ENCODE data around the gene NOXO1. TPM values are rescaled to one million over a fixed set of nuclear protein-coding genes. Genes with fewer than 3 reads are reported as not detected.

Gene NOXO1
- total RNA-seq, 1 donor from 2014 or later, result 0.42 TPM

GRCh38 chr16:2004795-2005517 is 23.7 kb upstream of the NOXO1 start:
- H3K4me1 Mint-ChIP-seq, result peaks cover 24% of the 10 kb centered on the region
- no peak overlapping the region for H3K4me3 Mint-ChIP-seq
- no peak overlapping the region for H3K27ac Mint-ChIP-seq
- no peaks in the 10 kb centered on the region for H3K27me3 Mint-ChIP-seq (ENCODE audit: low read depth)
- TF ChIP-seq CTCF (IDR thresholded peaks at IDR 0.05; ENCODE audit: unreplicated experiment), result no peak
- no peak for DNase-seq (ENCODE audit: low spot score in 2 of 2, unreplicated experiment in 2 of 2)
- no peaks in the 10 kb centered on the region for H3K9me3 Mint-ChIP-seq
- H3K36me3 Mint-ChIP-seq, result peaks cover 8% of the 10 kb centered on the region

GRCh38 chr16:2003827-2004641 is 22.8 kb upstream of the NOXO1 start:
- Mint-ChIP-seq H3K4me1 (peaks cover 24% of the 10 kb centered on the region), H3K4me3 (no peak overlapping the region), H3K27me3 (ENCODE audit: low read depth) (no peaks in the 10 kb centered on the region), H3K36me3 (peaks cover 8% of the 10 kb centered on the region), H3K27ac (no peak overlapping the region), H3K9me3 (no peaks in the 10 kb centered on the region)
- peak; percentile 83 to 91 for DNase-seq (ENCODE audit: low spot score in 2 of 2, unreplicated experiment in 2 of 2)
- TF ChIP-seq CTCF (IDR thresholded peaks at IDR 0.05; ENCODE audit: unreplicated experiment), result peak; percentile 91

- no peak for DNase-seq (ENCODE audit: low spot score in 2 of 2, unreplicated experiment in 2 of 2)
- no peak for TF ChIP-seq CTCF (IDR thresholded peaks at IDR 0.05; ENCODE audit: unreplicated experiment)
- Mint-ChIP-seq H3K4me1 (peaks cover 17% of the 10 kb centered on the region), H3K36me3 (peaks cover 8% of the 10 kb centered on the region), H3K27ac (no peak overlapping the region), H3K4me3 (no peak overlapping the region), H3K9me3 (no peaks in the 10 kb centered on the region), H3K27me3 (ENCODE audit: low read depth) (no peaks in the 10 kb centered on the region)
These were observed 22.1 kb upstream of the NOXO1 start for GRCh38 chr16:2003231-2003826.

- DNase-seq (ENCODE audit: low spot score in 2 of 2, unreplicated experiment in 2 of 2), result no peak
- Mint-ChIP-seq H3K9me3 (no peaks in the 10 kb centered on the region), H3K27me3 (ENCODE audit: low read depth) (no peaks in the 10 kb centered on the region), H3K4me3 (no peak overlapping the region), H3K4me1 (peaks cover 11% of the 10 kb centered on the region), H3K36me3 (peaks cover 9% of the 10 kb centered on the region), H3K27ac (no peak overlapping the region)
- no peak for TF ChIP-seq CTCF (IDR thresholded peaks at IDR 0.05; ENCODE audit: unreplicated experiment)
These were observed 21.3 kb upstream of the NOXO1 start for GRCh38 chr16:2002406-2003230.
